GM19467 (cell line): ENCODE results near the gene SYMPK.

ENCODE experiments used
- ATAC-seq: cut with Tn5 transposase; IDR thresholded peaks from one replicate; pipeline ENCODE4 v1.9.1; 2021; ENCODE audit warnings: mild to moderate bottlenecking, moderate library complexity; ENCODE audit not compliant: unreplicated experiment

Gene SYMPK

GRCh38 chr19:45826934-45827333, 36.0 kb downstream of the SYMPK start:
- no peak for ATAC-seq

- ATAC-seq, result no peak
Measured at GRCh38 chr19:45825917-45826893, 36.7 kb downstream of the SYMPK start.

DNA sequence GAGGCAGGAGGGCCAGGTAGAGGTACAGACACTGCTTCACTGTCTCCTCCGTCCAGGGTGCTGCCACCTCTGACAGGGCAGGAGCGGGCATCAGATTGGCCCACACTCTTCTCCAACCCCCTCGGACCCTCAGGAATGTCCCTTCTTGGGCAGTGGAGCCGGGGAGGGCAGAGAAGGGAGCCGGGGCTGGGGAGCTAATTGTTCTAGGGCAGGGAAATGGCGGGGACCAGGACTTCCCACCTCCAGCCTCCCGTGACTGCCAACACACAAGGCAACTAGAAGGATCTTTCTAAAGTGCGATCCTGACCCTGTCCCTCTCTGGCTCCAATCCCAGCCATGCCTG, 37.7 kb downstream of the SYMPK start:
- ATAC-seq, result no peak

GRCh38 chr19:45824531-45825262, 38.2 kb downstream of the SYMPK start:
- no peak for ATAC-seq

- no peak for ATAC-seq
Measured at GRCh38 chr19:45824041-45824471, 38.9 kb downstream of the SYMPK start.

DNA sequence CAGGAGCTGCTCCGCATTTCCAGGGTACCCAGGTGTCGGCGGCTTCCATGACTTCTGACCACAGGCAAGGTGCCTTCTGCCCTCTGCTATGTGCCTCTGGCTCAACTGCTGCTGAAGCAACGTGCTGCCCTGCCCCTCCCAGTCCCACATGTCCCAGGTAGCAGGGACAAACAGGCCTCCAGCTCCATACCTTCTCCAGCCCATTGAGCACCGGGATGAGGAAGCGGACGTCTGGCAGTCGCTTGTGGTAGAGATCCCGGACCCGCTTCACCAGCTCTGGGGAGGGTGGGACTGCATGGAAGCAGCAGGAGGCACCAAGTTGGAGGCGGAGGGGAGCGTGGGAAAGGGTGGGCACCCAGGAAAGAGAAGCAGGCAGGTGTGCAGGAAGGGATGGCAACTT, 39.8 kb downstream of the SYMPK start:
- no peak for ATAC-seq

DNA sequence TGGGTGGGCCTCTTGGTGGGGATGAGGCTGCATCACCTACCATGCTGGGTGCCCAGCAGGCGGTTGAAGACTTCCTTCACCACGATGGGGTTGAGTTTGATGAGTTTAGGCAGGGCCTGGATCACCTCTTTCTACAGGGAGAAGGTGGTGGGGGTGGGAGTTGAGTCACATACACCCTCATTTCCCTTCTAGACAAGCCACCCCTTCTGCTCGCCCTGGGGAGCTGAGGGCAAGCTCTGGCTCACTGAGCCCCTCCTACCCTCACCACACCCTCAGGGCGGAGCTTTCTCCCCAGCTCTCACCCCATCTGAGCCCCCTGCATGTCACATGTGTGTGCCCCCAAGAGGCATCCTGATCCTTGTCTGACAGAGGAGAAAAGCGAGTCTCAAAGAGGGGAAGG, 40.2 kb downstream of the SYMPK start:
- no peak for ATAC-seq

- no peak for ATAC-seq
Measured at GRCh38 chr19:45821570-45821969, 41.4 kb downstream of the SYMPK start.

- ATAC-seq, result no peak
Measured at GRCh38 chr19:45821103-45821521, 41.8 kb downstream of the SYMPK start.

DNA sequence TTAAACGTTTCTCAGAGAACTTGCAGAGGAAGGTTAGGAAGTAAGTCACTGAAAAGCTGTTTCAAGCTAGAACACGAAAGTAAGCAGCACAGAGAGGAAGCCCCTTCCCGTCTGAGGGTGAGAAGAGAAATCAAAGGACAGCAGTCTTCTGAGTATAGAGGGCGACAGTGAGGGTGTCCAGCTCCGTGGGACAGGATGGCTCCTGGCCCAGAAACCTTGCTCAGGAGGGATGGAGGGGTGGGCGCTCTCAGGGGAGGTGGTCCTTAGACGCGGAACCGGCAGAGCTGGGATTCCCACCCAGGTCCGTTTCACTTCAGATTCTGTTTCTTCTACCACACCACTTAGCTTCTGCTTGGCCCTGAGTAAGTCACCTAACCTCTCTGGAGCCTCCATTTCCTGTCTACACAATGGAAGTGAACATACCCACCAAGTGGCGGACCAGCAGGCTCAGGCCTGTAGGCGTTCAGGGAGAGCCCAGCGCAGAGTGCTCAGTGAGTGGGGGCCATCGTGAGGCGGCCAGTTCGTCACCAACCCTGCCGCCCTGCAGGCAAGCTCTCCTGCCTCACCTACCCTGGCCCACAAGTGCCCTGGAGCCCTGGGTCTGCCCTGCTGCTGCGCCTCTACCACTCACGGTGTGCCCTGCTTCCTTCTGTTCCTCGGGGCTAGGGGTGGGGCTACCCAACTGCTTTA, 42.4 kb downstream of the SYMPK start:
- no peak for ATAC-seq

DNA sequence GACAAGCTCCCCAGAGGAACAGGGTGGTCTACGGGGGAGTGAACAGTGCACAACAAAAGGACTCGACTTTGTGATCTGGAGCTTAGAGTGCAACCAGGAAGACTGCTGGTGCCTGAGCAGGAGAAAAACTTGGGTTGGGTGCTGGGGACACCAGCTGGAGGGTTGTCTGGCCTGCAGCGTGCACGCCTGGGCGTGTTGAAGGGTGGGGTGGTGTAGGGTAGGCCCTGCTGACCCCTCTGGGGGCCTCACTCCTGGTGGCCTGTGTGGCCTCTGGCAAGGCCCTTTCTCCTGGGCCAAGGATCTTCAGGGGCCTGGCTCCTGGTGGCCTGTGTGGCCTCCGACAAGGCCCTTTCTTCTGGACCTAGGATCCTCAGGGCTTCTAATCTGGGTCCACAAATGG, 43.2 kb downstream of the SYMPK start:
- no peak for ATAC-seq

DNA sequence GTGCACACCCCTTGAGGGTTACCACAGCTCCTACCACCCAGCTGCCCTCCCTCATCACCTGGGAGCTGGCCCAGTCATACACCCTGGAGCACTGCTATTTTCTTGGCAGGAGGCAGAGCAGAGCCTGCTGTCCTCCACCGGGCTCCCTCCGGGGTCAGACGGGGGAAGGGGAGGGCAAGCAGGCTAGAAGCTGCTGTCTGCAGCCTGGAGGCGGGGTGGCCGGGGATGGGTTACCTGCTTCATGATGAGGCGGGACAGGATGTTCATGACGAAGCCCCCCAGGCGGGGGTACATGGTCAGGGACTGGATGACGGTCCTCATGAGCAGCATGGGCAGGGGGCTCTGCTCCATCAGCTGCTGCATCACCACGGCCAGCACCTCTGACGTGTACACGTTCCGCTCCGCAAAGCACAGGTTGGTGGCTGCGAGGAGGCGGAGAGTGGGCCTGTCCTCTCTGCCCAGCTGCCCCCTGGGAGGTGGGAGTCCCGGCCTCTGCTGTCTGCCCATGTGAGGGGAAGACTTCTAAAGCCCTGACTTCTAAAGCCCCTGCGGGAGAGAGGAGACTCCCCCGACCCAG, 45.1 kb downstream of the SYMPK start:
- no peak for ATAC-seq

GRCh38 chr19:45817010-45817724, 45.8 kb downstream of the SYMPK start:
- peak; percentile 90 for ATAC-seq

DNA sequence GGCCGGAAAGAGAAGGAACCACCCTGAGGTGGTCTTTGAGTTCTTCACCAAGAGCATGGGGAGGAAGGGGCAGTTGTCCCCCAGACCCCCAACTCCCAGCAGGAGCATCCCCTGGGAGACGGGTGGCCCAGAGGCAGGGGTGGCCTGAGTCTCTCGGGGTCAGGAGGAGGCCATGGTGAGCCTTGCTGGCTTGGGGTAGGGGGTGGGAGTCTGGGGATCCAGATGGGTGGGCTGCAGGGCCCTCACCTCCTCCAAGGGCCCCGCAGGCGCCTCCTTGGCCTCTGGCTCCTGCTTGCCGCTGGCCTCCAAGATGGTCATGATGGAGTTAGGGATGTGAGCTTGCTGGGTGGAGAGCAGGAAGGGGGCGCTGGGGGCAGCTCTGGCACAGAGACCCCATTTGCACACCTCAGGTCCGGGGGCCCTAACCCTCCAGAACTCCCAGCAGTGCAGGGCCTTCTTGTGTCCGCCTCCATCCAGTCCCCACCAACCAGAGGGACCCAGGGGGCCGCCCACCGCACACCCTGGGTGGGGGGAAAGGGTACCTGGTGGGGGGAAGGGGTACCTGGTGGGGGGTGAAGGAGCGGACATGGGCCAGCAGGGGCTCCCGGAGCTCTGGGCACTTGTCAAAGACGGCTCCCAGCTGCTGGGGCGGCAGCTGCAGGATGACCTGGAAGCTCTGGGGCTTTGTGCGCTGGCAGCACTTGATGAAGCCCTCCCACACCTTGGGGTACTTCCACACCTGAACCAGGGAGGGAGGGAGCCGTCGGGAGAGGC, 46.5 kb downstream of the SYMPK start:
- no peak for ATAC-seq

- no peak for ATAC-seq
Measured at GRCh38 chr19:45815481-45816216, 47.3 kb downstream of the SYMPK start.

DNA sequence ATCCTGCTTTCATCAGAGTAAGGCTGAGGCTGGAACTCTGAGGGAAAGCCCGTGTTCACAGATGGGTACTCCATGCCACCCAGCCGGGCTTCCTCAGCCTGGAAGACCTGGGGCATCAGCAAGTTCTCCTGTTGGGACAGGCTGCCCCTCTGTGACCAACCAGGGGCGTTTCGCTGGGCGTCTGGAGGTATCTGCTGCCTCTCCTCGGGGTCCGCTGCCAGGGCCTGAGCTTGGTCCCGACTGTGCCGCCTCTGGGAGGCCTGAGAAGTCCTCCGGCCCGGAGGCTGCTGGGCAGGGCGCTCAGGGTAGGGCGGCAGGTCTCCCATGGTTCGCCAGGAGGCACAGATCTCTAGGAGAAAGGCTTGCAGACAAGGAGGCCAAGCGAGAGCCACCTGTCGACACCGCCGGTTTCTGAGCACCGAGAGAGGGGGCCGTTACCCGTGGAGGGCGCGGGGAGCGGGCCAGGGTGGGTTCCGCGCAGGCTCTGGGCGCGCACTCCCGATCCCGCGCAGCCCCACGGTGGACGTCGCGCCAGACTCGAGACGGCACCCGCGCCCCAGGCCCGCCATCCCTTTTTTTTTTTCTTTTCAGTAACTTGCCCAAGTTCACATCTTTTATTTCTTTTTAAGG, 48.0 kb downstream of the SYMPK start, which contains the start of gene RSPH6A:
RSPH6A (minus strand) TSS at position 458 of the 630 bp plus-strand sequence; CDS start at position 326, 132 bp downstream.
- no peak for ATAC-seq

GRCh38 chr19:45814166-45814780, 48.7 kb downstream of the SYMPK start:
- no peak for ATAC-seq

- no peak for ATAC-seq
Measured at GRCh38 chr19:45812297-45812696, 50.6 kb downstream of the SYMPK start.
